HG02970 (cell line): ENCODE data around the gene KRTAP5-6.
"Not testable (repeated sequence)": the region's sequence is repeated elsewhere in the genome, so short reads cannot be mapped to it uniquely, and the experiment has no call there.

Experiments
- ATAC-seq: cut with Tn5 transposase; IDR thresholded peaks from one replicate; pipeline ENCODE4 v1.9.1; 2021; ENCODE audit warnings: mild to moderate bottlenecking, moderate library complexity, moderate number of reproducible peaks; ENCODE audit not compliant: unreplicated experiment, low FRiP score

The KRTAP5-6 gene

DNA sequence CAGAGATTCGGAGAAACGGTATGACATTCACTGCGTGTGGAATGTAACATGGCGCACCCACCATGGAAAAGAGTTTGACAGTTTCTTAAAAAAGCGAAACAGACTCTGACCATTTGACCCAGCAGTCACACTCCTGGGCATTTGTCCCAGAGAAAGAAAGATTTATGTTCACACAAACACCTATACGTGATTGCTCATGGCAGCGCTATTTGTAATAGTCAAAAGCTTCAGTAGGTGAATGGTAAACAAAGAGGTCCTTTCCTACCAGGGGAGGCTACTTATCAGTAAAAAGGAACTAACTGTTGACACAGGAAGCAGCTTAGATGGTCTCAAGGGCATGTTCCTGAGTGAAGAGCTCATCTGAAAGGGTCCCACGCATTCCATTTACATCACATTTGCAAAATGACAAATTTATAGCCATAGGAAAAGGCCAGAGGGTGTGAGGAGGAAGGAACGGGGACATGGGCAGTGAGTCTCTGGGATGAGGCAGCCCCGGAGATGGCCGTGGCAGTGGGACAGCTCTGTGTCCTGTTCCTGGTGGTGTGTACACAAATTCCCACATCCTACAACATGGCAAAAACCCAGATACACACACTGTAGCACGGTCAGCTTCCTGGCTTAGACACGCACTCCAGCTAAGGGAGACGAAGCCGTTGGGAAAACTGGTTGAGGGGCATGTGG, 14.6 kb upstream of the KRTAP5-6 start:
- ATAC-seq: no peak

DNA sequence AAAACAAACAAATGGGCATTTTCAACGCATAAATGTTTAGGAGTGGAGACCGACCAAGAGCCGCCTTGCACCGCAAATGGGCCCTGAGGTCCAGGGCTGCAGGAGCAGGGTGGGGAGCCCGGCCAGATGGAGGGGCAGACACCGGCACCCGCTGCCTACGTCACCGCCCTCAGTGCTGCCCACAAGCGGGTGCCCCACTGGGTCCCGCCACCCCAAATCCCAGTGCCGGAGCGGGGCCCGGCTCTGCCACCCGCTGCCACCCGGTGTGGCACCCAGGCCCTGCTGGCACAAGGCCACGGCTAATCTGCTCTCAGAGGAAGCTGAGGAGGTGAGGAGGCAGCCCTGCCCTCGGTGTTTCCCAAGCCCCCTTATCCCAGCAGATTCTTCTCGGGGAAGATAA, 13.8 kb upstream of the KRTAP5-6 start:
- ATAC-seq: not testable (repeated sequence)

DNA sequence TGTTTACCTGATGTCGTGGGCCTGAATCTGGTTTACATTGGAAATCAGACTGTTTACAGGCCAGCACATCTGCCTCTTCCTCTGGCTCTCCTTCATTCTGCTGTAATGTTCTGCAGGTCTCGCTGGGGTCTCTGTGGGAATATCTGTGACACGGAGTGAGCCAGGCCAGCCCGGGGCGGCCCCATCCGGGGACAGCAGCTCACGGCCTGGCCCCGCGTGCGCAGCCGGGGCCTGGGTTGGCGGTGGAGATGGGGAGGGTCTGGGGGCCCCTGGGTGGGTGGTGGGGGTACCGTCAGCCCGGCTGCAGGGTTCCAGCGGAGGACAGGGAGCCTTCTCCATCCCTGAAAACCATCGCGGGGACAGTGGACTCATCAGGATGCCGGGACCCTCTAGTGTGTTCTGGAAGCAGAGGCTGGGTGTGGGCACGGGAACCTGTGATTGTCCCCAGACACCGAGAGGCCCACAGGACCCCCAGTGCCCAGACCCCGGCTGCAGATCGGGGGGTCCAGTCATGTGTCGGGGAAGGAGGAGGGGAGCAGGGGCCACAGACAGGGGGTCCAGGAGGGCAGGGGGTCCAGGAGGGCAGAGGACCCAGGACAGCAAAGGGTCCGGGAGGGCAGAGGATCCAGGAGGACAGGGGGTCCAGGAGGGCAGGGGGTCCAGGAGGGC, 13.0 kb upstream of the KRTAP5-6 start:
- not testable (repeated sequence) for ATAC-seq

DNA sequence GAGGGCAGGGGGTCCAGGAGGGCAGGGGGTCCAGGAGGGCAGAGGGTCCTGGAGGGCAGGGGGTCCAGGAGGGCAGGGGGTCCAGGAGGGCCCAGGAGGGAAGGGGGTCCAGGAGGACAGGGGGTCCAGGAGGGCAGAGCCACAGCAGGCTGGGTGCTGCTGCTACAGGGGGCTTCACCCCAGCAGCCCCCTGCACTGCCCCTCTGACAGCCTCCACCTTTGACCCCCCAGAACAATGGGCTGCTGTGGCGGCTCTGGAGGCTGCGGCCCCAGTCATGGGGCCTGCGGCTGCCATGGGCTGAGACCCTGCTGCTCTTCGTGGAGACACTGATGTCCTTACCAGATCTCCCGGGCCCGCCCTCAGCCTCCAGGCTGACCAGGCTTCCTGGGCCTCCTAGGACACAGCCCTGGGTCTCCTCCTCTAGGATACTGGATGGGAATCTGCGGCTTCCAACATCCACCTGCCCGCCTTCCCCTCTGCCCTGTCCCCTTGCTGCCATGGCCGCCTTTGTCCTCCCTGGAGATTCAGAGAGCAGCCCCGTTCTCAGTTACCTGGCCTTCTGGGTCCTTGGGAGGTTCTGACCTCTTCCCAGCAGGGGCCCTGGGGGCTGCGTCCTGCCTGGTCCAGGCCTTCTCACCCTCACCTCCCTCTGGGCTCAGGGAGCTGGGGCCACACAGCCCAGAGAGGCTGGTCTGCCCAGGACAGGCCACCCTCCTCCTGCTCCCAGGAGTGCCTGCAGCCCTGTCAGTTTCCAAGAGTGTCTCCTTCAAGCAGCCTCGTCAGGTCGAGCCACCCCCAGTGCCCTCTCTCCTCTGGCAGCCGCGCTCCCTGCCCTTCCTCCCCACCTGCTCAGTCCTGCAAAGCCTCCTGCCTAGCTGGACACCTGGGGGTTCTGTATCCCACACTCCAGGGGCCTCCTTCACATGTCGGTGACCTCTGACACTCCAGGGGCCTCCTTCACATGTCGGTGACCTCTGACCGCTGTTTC, 11.8 kb upstream of the KRTAP5-6 start:
- ATAC-seq: not testable (repeated sequence)

DNA sequence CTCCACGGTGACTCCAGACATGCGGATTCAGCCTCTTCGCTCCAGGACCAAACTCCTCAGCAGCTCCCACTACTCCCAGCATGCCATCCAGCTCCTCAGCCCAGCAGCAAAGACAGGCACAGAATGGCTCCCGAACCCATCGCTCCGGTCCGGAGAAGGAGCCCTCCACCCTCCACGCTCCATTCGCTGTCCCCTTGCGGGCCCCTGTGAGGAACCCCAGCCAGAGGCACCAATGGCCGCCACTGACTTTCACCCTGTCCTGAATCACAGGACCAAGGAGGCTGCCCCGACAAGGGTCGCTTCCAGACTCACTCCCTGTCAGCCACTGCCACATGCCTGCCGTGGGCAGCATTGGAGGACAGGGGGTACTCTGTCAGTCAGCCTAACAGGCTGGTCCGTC, 10.8 kb upstream of the KRTAP5-6 start:
- ATAC-seq: not testable (repeated sequence)

DNA sequence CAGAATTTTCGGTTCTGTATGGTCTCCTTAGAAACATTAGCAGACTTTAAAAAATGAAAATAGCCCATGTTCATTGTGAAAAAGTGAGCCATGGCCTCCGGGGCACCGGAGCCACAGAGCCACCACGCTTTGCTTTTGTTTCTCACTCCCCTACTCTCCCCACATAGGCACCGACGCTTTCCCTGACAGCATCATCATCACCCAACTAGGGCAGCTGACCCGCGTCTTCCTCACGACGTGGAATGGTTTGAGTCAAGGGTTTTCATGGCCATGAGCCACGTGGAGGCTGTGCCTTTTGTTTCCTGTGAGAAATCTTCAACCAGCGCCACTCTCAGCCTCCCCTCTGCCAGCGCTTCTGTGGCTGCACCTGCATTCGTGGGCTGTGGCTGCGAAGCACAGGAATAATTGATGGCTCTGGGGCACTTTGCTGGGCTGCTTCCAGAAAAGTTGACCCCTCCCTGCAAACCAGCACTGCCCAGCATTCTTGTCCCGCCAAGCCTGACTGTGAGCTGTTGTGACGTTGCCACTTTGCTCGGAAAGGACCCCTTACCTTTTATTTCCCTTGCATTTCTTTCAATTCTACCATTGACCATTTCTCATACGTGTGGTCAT, 8.6 kb upstream of the KRTAP5-6 start:
- ATAC-seq: not testable (repeated sequence)

DNA sequence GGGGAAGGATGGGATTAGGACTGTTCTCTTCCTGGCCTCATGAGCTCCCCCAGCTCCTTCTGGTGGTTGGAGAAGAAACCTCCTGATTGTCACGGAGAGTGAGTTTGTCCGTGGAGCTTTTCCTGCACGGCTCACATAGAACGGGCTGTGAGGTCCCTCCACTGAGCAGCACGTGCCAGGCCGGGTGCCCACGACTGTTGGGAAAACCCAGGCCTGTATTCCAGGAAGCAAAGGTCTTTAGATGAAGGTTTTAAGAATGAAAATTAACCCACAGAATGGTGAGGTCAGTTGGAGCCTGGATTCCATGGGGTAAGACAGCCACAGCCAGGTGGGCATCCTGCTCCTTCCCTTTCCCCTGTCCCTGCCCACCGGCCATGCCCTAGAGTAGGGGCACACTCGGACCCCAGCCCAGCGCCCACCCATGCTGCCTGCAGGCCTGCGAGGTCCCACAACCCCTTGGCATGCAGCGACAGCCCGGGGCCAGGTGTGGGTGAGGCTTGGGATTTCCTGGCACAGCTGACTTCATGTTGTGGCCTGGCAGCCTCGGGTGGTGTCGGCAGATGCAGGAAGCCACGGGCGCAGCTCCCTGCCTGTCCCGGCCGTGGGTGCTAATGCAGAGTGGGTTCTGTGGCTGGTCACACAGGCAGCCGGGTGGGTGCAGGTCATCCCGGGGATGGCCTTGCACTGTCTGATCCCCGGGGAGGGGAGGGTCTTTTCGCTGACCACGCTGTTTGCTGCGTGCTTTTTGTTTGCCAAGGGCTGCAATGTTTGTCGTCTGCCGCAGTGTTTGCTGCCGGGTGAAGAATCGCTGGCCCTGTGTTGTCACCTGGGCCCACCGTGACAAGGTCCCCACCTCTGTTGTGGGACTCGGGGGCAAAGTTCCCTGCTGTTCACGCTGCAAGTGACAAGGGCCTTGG, 7.5 kb upstream of the KRTAP5-6 start:
- not testable (repeated sequence) for ATAC-seq

DNA sequence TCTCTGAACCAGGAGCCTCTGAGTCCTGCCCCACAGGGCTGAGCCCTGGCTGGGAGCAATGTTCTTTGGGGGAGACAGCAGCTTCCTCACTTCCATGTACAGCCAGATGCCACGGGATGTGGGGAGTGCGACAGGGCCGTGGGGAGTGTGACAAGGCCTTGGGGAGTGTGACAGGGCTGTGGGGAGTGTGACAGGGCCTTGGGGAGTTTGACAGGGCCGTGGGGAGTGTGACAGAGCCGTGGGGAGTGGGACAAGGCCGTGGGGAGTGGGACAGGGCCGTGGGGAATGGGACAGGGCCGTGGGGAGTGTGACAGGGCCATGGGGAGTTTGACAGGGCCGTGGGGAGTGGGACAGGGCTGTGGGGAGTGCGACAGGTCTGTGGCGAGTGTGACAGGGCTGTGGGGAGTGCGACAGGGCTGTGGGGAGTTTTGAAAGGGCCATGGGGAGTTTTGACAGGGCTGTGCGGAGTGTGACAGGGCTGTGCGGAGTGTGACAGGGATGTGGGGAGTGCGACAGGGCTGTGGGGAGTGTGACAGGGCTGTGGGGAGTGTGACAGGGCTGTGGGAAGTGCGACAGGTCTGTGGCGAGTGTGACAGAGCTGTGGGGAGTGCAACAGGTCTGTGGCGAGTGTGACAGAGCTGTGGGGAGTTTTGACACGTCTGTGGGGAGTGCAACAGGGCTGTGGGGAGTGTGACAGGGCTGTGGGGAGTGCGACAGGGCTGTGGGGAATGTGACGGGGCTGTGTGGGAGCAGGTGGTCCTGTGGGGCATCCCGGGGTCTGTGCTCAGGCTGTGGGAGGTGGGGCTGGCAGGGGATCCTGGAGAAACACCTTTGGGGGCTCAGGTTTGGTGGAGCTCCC, 6.6 kb upstream of the KRTAP5-6 start:
- ATAC-seq: no peak

DNA sequence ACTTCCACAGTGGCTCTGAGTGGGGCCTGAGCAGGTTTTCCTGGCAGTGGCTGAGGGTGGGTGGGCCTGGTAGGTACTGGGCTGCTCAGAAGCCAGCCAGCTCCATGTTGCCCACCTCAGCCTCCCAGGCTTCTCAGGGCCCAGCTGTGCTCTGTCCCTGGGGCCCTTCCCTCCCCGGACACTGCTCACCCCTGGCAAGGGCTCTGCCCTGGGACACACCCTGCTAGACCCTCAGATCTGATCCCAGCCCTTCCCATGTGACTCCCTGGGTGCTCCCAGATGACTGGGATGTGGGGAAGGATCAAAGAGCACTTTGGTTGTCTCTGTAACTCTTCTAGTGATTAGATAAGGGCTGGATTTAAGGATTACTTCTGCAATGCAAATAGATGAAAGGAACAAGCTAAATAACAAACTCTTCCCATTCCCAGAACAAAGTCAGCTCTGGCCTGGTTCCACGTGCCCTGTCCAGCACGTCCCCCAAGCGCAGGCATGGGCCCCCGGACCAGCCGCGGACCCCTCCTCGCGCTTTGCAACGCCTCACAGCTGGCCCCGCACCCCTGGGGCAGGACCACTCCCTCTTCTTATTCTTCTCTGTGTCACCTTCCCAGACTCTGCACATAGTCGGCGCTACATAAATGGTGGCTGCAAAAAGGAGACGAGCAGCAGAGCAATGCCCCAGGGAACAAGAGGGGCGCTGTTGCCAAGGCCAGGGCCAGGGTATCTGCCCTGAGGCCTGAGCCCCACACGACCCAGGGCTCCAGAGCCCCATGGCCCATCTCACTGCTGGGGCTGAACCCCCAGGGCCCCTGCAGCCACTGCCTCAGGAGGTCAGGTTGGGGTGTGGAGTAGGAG, 5.7 kb upstream of the KRTAP5-6 start:
- no peak for ATAC-seq

DNA sequence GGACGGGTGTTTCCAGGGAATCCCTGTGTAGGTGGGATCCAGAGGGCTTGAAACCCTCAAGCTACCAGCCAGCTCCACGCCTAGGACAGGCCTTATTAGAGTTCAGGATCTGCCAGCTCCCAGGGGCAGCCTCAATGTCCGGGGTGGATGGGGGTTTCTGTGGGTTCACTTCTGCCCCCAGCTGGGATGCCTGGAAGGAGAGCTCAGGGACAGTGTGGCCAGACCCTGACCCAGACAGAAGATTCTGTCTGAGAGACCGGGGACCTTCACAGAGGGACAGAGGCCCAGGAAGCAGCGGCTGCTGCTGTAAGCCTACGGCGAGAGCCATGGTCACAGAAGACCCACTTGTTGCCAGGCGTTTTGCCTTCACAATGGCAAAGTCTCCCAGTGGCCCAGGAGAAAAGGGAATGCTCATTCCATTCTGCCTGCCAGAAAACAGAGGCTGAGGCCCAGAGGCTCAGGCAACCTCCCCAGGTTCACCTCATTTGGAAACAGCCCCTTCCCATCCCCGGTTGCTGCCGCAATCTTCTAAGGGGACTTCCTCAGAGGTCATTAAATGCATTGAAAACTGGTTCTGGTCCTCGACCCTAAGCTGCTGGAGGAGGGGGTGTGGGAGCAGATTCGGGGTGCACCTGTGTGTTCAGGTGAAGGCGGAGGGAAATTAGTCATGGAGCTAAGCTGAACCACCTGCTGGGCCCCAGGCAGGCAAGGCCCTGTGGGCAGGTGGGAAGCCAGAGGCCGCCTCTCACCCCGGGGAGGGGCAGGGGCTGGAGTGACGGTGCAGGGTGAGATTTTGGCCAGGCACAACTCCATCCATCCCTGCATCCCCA, 4.9 kb upstream of the KRTAP5-6 start:
- no peak for ATAC-seq

DNA sequence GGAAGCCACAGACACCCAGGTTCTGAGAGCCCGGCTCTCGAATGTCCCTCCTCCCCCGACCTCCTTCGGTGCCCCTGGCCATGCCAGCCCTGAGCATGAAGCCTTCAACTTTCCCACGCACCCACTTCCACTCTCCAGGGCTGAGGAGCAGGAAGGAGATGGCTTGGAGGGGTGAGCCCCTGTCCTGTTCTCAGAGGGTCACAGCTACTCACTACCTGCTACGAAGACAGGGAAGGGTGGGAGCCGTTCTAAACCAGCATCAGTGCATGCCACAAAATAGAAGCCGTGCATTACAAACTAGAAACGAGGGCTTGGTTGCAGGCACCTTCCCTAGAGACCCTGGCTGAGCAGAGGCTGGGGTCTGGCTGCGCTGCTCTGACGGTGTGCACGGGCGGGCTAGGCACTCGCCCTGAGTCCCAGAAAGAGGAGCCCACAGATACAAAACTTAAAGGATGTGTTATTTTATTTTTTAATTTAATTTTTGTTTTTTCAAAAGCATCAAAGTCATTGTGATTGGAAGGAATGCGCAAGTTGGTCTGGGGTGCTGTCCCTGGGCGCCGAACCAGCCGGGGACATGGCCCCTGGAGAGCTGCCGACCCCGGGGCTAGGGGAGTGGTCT, 4.2 kb upstream of the KRTAP5-6 start:
- no peak for ATAC-seq

DNA sequence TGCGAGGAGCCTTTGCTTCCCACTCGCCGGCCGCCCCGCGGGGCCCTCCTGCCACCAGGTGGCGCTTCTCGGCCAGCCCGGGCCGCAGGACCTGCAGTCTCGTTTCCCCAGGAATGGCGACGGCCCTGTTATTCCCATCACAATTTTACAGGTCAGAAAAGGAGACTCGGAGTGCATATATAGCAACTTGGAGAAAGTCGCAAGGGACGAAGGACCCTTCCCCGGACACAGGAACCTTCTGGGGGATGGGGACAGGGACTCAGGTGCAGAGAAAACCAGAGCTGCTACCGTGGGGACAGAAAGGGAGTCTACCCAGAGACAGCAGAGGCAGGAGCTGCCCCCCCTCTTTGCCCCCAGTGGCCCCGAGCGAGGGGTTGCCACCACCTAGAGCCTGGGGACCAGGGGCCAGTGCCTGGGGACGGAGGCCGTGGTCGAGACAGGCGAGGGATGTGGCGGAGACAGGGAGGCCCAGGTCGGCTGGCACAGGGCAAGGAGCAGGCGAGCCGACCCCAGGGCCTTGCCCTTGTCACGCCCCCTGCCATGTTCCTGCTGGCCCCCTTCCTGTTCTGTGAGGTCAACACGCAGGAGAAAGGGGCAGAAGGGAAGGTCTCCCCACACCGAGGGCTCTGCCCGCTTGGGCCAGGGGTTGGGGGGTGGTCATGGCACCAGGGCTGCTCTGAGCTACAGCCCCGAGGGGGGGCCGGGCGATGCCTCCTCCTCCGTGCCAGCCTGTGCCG, 3.5 kb upstream of the KRTAP5-6 start:
- no peak for ATAC-seq

DNA sequence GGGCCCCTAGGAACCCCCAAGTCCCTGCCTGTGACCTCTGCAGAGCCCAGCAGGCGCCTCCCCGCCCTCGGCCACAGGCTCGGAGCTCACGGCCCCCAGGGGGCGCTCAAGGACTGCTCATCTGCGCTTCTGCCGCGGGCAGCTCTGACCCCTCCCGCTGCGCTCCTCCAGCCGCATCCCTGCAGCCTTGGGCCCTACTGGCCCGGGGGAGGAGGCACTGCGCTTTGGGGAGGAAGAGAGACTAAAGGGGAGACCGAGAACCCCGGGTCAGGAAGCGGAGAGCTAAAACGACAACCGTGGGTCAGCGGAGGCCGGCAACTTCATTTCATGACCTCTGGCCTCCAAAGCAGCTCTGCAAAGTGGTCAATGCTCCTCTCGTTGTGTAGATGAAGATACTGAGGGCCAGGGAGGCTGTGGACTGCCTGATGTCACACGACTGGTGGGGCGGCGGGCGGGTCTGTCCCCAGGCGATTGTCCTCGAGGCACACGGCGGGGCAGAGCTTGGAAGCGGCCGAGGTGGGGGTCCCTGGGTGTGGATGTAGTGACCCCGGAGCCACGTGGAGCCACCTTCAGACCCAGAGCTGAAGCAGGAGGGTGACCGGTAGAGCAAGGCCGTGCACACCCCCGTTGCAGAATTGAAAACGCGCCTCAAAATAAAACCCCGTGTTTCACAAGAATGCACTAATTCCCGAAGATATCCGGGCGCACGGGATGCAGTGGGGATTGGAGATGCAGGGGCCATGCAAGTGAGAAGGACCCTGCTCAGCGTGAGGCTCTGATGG, 2.7 kb upstream of the KRTAP5-6 start:
- peak; percentile 53 for ATAC-seq

DNA sequence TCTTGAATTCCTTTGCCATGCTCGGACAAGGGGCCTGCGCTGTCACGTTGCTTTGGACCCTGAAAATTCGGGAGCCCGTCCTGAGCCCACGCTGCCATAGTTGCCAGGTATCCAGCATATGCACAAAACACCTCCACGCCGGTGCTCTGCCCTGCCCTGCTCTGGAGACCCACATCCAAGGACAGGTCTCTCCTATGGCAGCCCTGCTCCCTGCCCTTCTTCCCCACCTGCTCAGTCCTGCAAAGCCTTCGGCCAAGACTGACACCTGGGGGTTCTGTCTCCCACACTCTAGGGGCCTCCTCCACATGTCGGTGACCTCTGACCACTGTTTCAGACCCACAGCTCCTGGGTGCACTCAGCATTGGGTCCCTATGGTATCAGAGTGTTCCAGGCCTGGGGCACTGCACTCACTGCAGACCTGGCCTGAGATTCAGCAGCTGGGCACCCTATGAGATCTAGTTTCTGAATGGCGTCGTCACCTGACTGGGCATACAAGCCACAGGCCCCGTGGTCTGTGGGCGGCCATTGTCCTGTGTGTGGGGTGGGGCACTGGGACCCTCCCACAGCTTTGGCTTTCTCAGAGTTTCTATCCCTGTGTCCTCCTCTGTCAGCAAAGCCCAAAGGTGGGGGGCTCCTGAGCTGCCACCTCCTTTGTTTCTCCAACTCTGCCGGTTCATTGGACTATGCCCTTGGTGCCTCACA, 2.0 kb upstream of the KRTAP5-6 start:
- no peak for ATAC-seq
